ENCODE data around the gene CNTNAP5.

DNA sequence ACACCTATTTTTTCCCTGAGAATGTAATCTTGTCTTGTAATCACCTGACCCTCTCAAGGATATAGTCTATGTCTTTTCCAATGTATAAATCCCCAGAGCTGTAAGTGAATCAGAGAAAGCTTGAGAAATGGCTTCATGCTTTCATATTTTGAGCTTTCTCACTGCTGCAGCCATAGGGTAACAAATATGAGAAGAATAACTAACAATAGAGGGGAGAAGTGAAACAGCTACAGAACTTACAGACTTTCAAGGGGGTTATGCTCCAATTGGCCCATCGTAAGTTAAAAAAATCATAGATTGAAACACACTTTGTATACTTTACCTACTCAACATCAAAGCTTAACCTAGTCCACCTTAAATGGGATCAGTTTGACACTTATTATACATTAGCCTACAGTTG is 111.0 kb downstream of the CNTNAP5 start:
- TF ChIP-seq, protein P1, sequence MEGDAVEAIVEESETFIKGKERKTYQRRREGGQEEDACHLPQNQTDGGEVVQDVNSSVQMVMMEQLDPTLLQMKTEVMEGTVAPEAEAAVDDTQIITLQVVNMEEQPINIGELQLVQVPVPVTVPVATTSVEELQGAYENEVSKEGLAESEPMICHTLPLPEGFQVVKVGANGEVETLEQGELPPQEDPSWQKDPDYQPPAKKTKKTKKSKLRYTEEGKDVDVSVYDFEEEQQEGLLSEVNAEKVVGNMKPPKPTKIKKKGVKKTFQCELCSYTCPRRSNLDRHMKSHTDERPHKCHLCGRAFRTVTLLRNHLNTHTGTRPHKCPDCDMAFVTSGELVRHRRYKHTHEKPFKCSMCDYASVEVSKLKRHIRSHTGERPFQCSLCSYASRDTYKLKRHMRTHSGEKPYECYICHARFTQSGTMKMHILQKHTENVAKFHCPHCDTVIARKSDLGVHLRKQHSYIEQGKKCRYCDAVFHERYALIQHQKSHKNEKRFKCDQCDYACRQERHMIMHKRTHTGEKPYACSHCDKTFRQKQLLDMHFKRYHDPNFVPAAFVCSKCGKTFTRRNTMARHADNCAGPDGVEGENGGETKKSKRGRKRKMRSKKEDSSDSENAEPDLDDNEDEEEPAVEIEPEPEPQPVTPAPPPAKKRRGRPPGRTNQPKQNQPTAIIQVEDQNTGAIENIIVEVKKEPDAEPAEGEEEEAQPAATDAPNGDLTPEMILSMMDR (IDR thresholded peaks at IDR 0.05 in 4 of 5, conservative IDR thresholded peaks at IDR 0.05 in 1 of 5) = no peak
- no peak for TF ChIP-seq POLR2A (IDR thresholded peaks at IDR 0.05)

Data from gastrocnemius medialis (tissue), 4 donors.